Upper lobe of right lung (tissue), 1 donor: ENCODE data around the gene ACTR1A. TPM values are rescaled to one million over a fixed set of nuclear protein-coding genes. Genes with fewer than 3 reads are reported as not detected.

Source experiments
- ATAC-seq: fragments of 200-7000 bp; cut with Tn5 transposase; one replicate; pipeline ENCODE4 v1.9.1; 2020; ENCODE audit warnings: mild to moderate bottlenecking, moderate library complexity
- DNase-seq: peaks from one replicate; pipeline ENCODE4 v3.0.0-alpha.2; 2020
- H3K27ac ChIP-seq: fragments of 200-600 bp; one replicate; pipeline ENCODE4 v1.8.0; 2022
- H3K27me3 ChIP-seq: fragments of 200-600 bp; one replicate; pipeline ENCODE4 v1.8.0; 2022; ENCODE audit warnings: mild to moderate bottlenecking
- H3K36me3 ChIP-seq: fragments of 200-600 bp; one replicate; pipeline ENCODE4 v1.8.0; 2022
- H3K4me1 ChIP-seq: fragments of 200-600 bp; one replicate; pipeline ENCODE4 v1.8.0; 2022
- H3K4me3 ChIP-seq: fragments of 200-600 bp; one replicate; pipeline ENCODE4 v1.8.0; 2022; ENCODE audit warnings: mild to moderate bottlenecking
- H3K9me3 ChIP-seq: fragments of 200-600 bp; one replicate; pipeline ENCODE4 v1.8.0; 2022
- intact Hi-C: fragments of 100-400 bp; cut with DNase I; formaldehyde crosslinking; loops from one replicate; pipeline ENCODE4 v1.11.0; 2022
- long read RNA-seq: library from polyadenylated mRNA; unstranded; transcript quantifications from one replicate; pipeline ENCODE4 v2.0.0, GENCODE V29; 2021
- total RNA-seq: library from RNA; stranded (reverse); fragmentation: NEBNext Ultra II Directional; extraction: Animal tissue kit (Norgen Biotek cat#: 25700); gene quantifications from one replicate; pipeline ENCODE4 v1.2.1, GENCODE V29; 2021
- TF ChIP-seq, protein P1 (sequence below): fragments of 200-600 bp; IDR thresholded peaks from one replicate; pipeline ENCODE4 v1.8.0; 2022; ENCODE audit warnings: antibody characterized with exemption
- donor health status: DM: no; HTN: yes; CAD: no; lungs with severe emphysema.

Gene ACTR1A
- total RNA-seq: 92.5 TPM
- long read RNA-seq, transcript ACTR1A-201 (11 exons, 2,829 nt): major isoform, 257 of 310 reads
- long read RNA-seq, partial matches to known transcripts: 10 of 310 reads
- long read RNA-seq, other reads (novel, unspliced or antisense): 41 of 310 reads

GRCh38 chr10:102502337-102503151 lies at the start of gene ACTR1A:
ACTR1A (minus strand) TSS chr10:102502712; CDS start chr10:102502647, 65 bp downstream.
- DNase-seq (peak; percentile 98), ATAC-seq (peak; percentile 83)
- TF ChIP-seq, protein P1, sequence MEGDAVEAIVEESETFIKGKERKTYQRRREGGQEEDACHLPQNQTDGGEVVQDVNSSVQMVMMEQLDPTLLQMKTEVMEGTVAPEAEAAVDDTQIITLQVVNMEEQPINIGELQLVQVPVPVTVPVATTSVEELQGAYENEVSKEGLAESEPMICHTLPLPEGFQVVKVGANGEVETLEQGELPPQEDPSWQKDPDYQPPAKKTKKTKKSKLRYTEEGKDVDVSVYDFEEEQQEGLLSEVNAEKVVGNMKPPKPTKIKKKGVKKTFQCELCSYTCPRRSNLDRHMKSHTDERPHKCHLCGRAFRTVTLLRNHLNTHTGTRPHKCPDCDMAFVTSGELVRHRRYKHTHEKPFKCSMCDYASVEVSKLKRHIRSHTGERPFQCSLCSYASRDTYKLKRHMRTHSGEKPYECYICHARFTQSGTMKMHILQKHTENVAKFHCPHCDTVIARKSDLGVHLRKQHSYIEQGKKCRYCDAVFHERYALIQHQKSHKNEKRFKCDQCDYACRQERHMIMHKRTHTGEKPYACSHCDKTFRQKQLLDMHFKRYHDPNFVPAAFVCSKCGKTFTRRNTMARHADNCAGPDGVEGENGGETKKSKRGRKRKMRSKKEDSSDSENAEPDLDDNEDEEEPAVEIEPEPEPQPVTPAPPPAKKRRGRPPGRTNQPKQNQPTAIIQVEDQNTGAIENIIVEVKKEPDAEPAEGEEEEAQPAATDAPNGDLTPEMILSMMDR: no peak
- H3K4me1 ChIP-seq: peaks cover 35% of the 10 kb centered on the region
- intact Hi-C loops: no loop called here
- H3K36me3 ChIP-seq: no peaks in the 10 kb centered on the region
- peak within 1 kb of the TSS; percentile 92 for H3K4me3 ChIP-seq
- peak within 1 kb of the TSS; percentile 90 for H3K27ac ChIP-seq
- H3K9me3 ChIP-seq: no peaks in the 10 kb centered on the region
- no peaks in the 10 kb centered on the region for H3K27me3 ChIP-seq

DNA sequence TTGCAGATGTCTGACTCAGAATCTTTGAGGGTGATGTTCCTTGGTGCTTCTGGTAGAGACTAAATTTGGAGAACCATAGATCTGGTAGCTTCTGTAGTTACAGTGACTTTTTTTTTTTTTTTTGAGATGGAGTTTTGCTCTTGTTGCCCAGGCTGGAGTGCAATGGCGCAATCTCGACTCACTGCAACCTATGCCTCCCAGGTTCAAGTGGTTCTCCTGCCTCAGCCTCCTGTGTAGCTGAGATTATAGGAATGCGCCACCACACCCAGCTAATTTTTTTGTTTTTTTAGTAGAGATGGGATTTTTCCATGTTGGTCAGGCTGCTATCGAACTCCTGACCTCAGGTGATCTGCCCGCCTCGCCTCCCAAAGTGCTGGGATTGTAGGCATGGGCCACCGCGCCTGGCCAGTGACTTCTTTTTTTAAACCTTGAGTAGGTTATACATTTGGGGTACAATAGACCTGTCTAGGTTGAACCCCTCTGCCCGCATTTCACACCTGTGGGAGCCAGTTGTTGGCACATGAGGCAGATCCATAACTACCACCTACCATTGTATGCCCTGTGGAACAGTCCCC lies 48.2 kb upstream of the ACTR1A start:
- peaks cover 10% of the 10 kb centered on the region for H3K4me1 ChIP-seq
- peak; percentile 52 for DNase-seq
- intact Hi-C loops: no loop called here
- no peak for ATAC-seq
- TF ChIP-seq, protein P1: no peak
- H3K27me3 ChIP-seq: no peaks in the 10 kb centered on the region
- H3K36me3 ChIP-seq: peaks cover 17% of the 10 kb centered on the region
- no peak overlapping the region for H3K4me3 ChIP-seq
- no peak overlapping the region for H3K27ac ChIP-seq
- no peaks in the 10 kb centered on the region for H3K9me3 ChIP-seq

DNA sequence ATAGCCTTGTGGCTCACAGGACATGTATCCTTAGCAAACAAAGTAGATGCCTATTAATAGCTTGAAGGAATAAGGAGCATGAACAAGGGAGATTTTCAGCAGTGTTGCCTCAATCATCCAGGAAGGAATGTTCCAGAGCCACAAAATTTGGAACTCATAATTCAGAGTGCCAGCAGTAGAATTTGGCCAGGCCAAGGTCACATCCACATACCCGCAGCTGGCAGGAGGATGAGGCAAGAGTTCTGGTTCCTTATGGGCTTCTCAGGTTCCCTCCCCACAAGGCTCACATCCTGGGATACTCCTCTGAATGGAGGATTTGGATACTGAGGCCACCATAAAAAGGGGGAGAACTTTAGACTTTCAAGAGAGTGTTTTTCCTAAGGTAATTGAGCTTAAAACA lies 47.0 kb upstream of the ACTR1A start:
- intact Hi-C loops: no loop called here

GRCh38 chr10:102546606-102547320 lies 44.3 kb upstream of the ACTR1A start:
- TF ChIP-seq, protein P1: no peak
- H3K27me3 ChIP-seq: no peaks in the 10 kb centered on the region
- no peak overlapping the region for H3K27ac ChIP-seq
- peaks cover 11% of the 10 kb centered on the region for H3K4me1 ChIP-seq
- intact Hi-C loops: no loop called here
- H3K36me3 ChIP-seq: peaks cover 9% of the 10 kb centered on the region
- DNase-seq (peak; percentile 26), ATAC-seq (peak; percentile 51)
- no peaks in the 10 kb centered on the region for H3K9me3 ChIP-seq
- no peak overlapping the region for H3K4me3 ChIP-seq

More for the DNA sequence above, 47.0 kb upstream of the ACTR1A start:
- no peaks in the 10 kb centered on the region for H3K9me3 ChIP-seq
- no peak overlapping the region for H3K27ac ChIP-seq
- ATAC-seq: no peak
- H3K4me3 ChIP-seq: no peak overlapping the region
- TF ChIP-seq, protein P1: no peak
- peaks cover 17% of the 10 kb centered on the region for H3K36me3 ChIP-seq
- peaks cover 11% of the 10 kb centered on the region for H3K4me1 ChIP-seq
- no peak for DNase-seq
- no peaks in the 10 kb centered on the region for H3K27me3 ChIP-seq

GRCh38 chr10:102545997-102546396 lies 43.5 kb upstream of the ACTR1A start:
- H3K9me3 ChIP-seq: no peaks in the 10 kb centered on the region
- H3K4me3 ChIP-seq: no peak overlapping the region
- TF ChIP-seq, protein P1: no peak
- peak; percentile 45 for DNase-seq
- H3K4me1 ChIP-seq: peaks cover 11% of the 10 kb centered on the region
- H3K27me3 ChIP-seq: no peaks in the 10 kb centered on the region
- no peak overlapping the region for H3K27ac ChIP-seq
- intact Hi-C loops: no loop called here
- H3K36me3 ChIP-seq: peaks cover 2% of the 10 kb centered on the region
- ATAC-seq: no peak
